ENCODE results near the gene CASP9.
A peak's percentile ranks its signal among the peaks of the same experiment; 100 is the strongest.

CASP9 gene

GRCh38 chr1:15524021-15524282, at the start of gene CASP9:
TSS of gene CASP9 (minus strand) at chr1:15524215. CDS start at chr1:15524200, 15 bp downstream.
- peak in 1 of 2 donors; percentile 1 for ATAC-seq

GRCh38 chr1:15573477-15573876, 49.5 kb upstream of the CASP9 start:
- no peak for ATAC-seq

GRCh38 chr1:15571266-15571665, 47.3 kb upstream of the CASP9 start:
- ATAC-seq = no peak

GRCh38 chr1:15570861-15571260, 46.8 kb upstream of the CASP9 start:
- no peak for ATAC-seq

- ATAC-seq = no peak
These were observed 44.5 kb upstream of the CASP9 start for GRCh38 chr1:15568387-15569073.

- no peak for ATAC-seq
These were observed 35.3 kb upstream of the CASP9 start for GRCh38 chr1:15559189-15559810.

GRCh38 chr1:15558516-15558915, 34.5 kb upstream of the CASP9 start:
- ATAC-seq = no peak

GRCh38 chr1:15557594-15557993, 33.6 kb upstream of the CASP9 start:
- peak in 1 of 2 donors; percentile 20 for ATAC-seq

GRCh38 chr1:15557008-15557407, 33.0 kb upstream of the CASP9 start:
- ATAC-seq = no peak

- ATAC-seq = no peak
These were observed 26.6 kb upstream of the CASP9 start for GRCh38 chr1:15550573-15550972.

GRCh38 chr1:15546641-15547040, 22.6 kb upstream of the CASP9 start:
- no peak for ATAC-seq

- ATAC-seq = no peak
These were observed 19.9 kb upstream of the CASP9 start for GRCh38 chr1:15543589-15544568.

GRCh38 chr1:15543251-15543588, 19.2 kb upstream of the CASP9 start:
- no peak for ATAC-seq

- ATAC-seq = no peak
These were observed 18.6 kb upstream of the CASP9 start for GRCh38 chr1:15542388-15543250.

GRCh38 chr1:15541231-15541792, 17.3 kb upstream of the CASP9 start:
- no peak for ATAC-seq

GRCh38 chr1:15540186-15540585, 16.2 kb upstream of the CASP9 start:
- no peak for ATAC-seq

GRCh38 chr1:15538771-15539170, 14.8 kb upstream of the CASP9 start:
- ATAC-seq = no peak

- peak in 1 of 2 donors; percentile 36 for ATAC-seq
These were observed 7.7 kb upstream of the CASP9 start for GRCh38 chr1:15531682-15532081.

- no peak for ATAC-seq
These were observed 7.0 kb upstream of the CASP9 start for GRCh38 chr1:15531003-15531402.

GRCh38 chr1:15526490-15527339, 2.7 kb upstream of the CASP9 start, which contains the start of gene DNAJC16:
TSS of gene DNAJC16 (plus strand) at chr1:15526848. CDS start at chr1:15529106, 2,258 bp downstream.
- peak; percentile 61 to 66 for ATAC-seq

- no peak for ATAC-seq
These were observed 2.0 kb upstream of the CASP9 start for GRCh38 chr1:15526021-15526489.

Measured in activated CD4-positive, CD25-positive, alpha-beta regulatory T cell treated with anti-CD3 and anti-CD28 coated beads, Interleukin-2, amount 50 U/mL, for 24 hours (primary cell).